Measurements from ENCODE around the gene B3GNT4.
A peak's percentile ranks its signal among the peaks of the same experiment; 100 is the strongest.
"Not testable (repeated sequence)": the region's sequence is repeated elsewhere in the genome, so short reads cannot be mapped to it uniquely, and the experiment has no call there.

Gene B3GNT4

DNA sequence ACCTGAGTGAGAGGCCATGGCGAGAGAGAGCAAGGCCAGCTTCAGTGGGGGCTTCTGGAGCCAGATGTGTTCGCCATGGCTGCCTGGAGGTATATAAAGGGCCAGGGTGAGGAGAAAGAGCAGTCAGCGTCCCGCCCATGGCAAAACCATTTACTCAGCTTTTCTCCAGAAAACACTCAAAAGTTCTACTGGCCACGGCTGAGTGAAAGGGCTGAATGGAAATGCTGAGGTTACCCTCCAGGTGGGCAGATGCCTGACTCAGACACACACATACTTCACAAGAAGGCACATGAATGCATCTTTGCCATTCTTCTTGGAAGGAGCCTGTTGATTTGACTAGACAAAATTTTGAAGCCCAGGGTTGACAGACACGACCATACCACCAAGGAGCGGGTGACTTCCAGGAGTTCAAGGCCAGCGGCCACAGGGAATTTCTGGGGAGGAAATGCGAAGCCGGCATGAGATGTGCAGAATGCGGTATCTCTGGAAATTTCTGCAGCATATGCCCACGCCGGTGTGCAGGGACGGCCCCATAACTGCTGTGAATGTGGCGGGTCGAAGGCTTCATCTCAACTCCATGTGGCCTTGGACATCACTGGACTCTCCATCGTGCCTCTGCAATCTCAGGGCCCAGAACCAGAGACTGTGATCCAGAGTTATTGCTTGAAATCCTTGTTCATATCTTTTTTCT, 29.2 kb upstream of the B3GNT4 start, which contains the start of gene IL31:
TSS of gene IL31 (minus strand) at position 67 of the 691 bp plus-strand sequence. CDS start at position 18, 49 bp downstream.
- ATAC-seq, result no peak
- TF ChIP-seq SNAI2 (CRISPR knock-in tag; IDR thresholded peaks at IDR 0.05) (no peak), ZFP3 (CRISPR knock-in tag; IDR thresholded peaks at IDR 0.05) (no peak), ESRRG (CRISPR knock-in tag; IDR thresholded peaks at IDR 0.05) (no peak), ARNTL (CRISPR knock-in tag; IDR thresholded peaks at IDR 0.05; ENCODE audit: borderline replicate concordance, low read depth) (no peak), ZNF8 (CRISPR knock-in tag; IDR thresholded peaks at IDR 0.05) (no peak), OSR1 (CRISPR knock-in tag; IDR thresholded peaks at IDR 0.05) (no peak), ZNF565 (CRISPR knock-in tag; conservative IDR thresholded peaks at IDR 0.05; ENCODE audit: low read depth) (no peak), ISL1 (CRISPR knock-in tag; IDR thresholded peaks at IDR 0.05) (no peak), TOX (CRISPR knock-in tag; IDR thresholded peaks at IDR 0.05; ENCODE audit: borderline replicate concordance) (no peak), ZNF70 (CRISPR knock-in tag; IDR thresholded peaks at IDR 0.05) (no peak), GLIS3 (CRISPR knock-in tag; IDR thresholded peaks at IDR 0.05) (no peak), ZC3H10 (CRISPR knock-in tag; IDR thresholded peaks at IDR 0.05) (no peak), RARB (CRISPR knock-in tag; IDR thresholded peaks at IDR 0.05) (no peak)
- TF ChIP-seq, protein P1, sequence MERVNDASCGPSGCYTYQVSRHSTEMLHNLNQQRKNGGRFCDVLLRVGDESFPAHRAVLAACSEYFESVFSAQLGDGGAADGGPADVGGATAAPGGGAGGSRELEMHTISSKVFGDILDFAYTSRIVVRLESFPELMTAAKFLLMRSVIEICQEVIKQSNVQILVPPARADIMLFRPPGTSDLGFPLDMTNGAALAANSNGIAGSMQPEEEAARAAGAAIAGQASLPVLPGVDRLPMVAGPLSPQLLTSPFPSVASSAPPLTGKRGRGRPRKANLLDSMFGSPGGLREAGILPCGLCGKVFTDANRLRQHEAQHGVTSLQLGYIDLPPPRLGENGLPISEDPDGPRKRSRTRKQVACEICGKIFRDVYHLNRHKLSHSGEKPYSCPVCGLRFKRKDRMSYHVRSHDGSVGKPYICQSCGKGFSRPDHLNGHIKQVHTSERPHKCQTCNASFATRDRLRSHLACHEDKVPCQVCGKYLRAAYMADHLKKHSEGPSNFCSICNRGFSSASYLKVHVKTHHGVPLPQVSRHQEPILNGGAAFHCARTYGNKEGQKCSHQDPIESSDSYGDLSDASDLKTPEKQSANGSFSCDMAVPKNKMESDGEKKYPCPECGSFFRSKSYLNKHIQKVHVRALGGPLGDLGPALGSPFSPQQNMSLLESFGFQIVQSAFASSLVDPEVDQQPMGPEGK (CRISPR knock-in tag; IDR thresholded peaks at IDR 0.05; ENCODE audit: borderline replicate concordance), result no peak
- TF ChIP-seq, protein P2, sequence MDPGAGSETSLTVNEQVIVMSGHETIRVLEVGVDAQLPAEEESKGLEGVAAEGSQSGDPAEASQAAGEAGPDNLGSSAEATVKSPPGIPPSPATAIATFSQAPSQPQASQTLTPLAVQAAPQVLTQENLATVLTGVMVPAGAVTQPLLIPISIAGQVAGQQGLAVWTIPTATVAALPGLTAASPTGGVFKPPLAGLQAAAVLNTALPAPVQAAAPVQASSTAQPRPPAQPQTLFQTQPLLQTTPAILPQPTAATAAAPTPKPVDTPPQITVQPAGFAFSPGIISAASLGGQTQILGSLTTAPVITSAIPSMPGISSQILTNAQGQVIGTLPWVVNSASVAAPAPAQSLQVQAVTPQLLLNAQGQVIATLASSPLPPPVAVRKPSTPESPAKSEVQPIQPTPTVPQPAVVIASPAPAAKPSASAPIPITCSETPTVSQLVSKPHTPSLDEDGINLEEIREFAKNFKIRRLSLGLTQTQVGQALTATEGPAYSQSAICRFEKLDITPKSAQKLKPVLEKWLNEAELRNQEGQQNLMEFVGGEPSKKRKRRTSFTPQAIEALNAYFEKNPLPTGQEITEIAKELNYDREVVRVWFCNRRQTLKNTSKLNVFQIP (CRISPR knock-in tag; IDR thresholded peaks at IDR 0.05; ENCODE audit: borderline replicate concordance, low read depth), result no peak
- TF ChIP-seq, protein P3, sequence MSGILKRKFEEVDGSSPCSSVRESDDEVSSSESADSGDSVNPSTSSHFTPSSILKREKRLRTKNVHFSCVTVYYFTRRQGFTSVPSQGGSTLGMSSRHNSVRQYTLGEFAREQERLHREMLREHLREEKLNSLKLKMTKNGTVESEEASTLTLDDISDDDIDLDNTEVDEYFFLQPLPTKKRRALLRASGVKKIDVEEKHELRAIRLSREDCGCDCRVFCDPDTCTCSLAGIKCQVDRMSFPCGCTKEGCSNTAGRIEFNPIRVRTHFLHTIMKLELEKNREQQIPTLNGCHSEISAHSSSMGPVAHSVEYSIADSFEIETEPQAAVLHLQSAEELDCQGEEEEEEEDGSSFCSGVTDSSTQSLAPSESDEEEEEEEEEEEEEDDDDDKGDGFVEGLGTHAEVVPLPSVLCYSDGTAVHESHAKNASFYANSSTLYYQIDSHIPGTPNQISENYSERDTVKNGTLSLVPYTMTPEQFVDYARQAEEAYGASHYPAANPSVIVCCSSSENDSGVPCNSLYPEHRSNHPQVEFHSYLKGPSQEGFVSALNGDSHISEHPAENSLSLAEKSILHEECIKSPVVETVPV (CRISPR knock-in tag; IDR thresholded peaks at IDR 0.05), result no peak

DNA sequence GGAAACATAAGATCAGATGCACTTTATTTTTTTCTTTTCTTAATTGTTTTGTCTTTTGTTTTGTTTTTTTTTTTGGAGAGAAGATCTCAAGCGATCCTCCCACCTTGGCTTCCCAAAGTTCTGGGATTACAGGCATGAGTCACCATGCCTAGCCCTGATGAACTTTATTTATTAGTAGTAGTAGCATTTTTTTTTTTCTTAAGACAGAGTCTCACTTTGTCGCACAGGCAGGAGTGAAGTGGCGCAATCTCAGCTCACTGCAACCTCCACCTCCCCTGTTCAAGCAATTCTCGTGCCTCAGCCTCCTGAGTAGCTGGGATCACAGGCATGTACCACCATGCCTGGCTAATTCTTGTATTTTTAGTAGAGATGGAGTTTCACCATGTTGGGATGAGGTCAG, 27.0 kb upstream of the B3GNT4 start:
- ATAC-seq, result not testable (repeated sequence)

DNA sequence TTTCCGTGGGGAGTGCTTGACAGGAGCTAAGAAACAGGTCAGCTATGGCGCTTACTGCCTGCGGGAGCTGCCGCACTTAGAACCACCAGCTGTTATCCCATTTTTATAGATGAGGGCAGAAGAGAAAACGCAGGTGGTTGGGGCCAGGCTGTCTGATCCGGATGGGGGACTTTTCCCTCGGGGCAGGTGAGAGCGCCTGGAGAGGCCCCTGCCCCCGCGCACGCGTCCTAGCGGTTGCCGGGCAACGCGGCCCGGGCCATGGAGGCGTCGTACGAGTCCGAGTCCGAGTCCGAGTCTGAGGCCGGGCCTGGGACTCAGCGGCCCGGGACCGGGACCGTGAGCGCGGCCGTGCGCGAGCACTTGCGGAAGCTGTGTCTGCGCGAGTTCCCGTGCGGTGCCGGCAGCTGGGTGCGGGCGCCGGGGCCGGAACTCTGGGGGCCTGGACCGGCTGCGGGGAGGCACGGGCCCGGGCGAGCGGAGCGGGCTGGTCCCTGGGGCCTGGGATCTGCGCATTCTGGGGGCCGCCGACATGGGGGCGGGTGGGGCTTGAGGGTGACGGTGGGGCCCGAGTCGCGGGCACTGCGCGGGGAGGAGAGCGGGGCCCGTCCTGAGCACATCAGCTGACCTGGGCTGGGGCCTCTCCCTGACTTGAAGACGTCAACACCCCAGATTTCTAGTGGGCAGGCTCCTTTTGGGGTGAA, 20.5 kb upstream of the B3GNT4 start, which contains the start of gene LRRC43:
TSS of gene LRRC43 (plus strand) at position 237 of the 701 bp plus-strand sequence. CDS start at position 259, 22 bp downstream.
- TF ChIP-seq GLIS3 (CRISPR knock-in tag; IDR thresholded peaks at IDR 0.05), result no peak
- TF ChIP-seq ZFP3 (CRISPR knock-in tag; IDR thresholded peaks at IDR 0.05), result peak; percentile 96
- peak; percentile 72 for ATAC-seq

DNA sequence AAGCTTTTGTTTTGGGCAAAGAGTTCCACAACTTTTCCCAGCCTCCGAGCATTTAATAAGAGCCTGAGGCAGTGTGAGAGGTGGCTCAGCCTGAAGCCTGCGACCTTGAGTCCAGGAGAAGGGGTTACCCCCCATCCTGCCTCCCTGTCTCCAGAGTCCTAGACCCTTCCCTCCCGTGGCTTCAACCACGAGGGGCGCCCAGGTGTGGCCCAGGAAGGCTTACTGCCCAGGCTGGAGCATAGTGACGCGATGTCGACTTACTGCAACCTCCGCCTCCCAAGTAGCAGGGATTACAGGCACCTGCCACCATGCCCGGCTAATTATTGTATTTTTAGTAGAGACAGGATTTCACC, 19.9 kb upstream of the B3GNT4 start:
- no peak for ATAC-seq
- TF ChIP-seq RARB (CRISPR knock-in tag; IDR thresholded peaks at IDR 0.05), result no peak

DNA sequence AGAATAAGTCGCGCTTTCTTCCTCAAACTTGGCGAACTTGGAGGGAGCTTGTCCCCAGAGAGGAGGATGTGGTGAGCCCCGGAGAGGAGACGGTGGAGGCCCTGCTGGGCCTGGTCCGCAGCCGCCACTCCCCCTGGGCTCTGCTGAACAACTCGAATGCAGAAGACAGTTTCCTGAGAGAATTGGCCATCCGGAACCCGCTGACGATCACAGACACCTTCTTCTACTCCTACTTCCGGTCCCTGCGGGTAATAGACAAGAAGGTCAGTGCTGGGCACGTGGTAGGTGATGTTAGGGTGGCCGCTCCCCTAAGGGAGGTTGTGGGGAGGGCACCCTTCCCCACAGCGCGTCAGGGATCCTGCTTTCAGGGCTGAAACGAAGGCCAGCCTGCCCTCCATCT, 19.0 kb upstream of the B3GNT4 start:
- no peak for ATAC-seq
- TF ChIP-seq, protein P2 (CRISPR knock-in tag; IDR thresholded peaks at IDR 0.05; ENCODE audit: borderline replicate concordance, low read depth), result no peak
- TF ChIP-seq ZFP3 (CRISPR knock-in tag; IDR thresholded peaks at IDR 0.05), result no peak
- TF ChIP-seq GLIS3 (CRISPR knock-in tag; IDR thresholded peaks at IDR 0.05), result no peak
- TF ChIP-seq, protein P1 (CRISPR knock-in tag; IDR thresholded peaks at IDR 0.05; ENCODE audit: borderline replicate concordance), result no peak
- TF ChIP-seq, protein P4, sequence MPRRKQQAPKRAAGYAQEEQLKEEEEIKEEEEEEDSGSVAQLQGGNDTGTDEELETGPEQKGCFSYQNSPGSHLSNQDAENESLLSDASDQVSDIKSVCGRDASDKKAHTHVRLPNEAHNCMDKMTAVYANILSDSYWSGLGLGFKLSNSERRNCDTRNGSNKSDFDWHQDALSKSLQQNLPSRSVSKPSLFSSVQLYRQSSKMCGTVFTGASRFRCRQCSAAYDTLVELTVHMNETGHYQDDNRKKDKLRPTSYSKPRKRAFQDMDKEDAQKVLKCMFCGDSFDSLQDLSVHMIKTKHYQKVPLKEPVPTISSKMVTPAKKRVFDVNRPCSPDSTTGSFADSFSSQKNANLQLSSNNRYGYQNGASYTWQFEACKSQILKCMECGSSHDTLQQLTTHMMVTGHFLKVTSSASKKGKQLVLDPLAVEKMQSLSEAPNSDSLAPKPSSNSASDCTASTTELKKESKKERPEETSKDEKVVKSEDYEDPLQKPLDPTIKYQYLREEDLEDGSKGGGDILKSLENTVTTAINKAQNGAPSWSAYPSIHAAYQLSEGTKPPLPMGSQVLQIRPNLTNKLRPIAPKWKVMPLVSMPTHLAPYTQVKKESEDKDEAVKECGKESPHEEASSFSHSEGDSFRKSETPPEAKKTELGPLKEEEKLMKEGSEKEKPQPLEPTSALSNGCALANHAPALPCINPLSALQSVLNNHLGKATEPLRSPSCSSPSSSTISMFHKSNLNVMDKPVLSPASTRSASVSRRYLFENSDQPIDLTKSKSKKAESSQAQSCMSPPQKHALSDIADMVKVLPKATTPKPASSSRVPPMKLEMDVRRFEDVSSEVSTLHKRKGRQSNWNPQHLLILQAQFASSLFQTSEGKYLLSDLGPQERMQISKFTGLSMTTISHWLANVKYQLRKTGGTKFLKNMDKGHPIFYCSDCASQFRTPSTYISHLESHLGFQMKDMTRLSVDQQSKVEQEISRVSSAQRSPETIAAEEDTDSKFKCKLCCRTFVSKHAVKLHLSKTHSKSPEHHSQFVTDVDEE (CRISPR knock-in tag; IDR thresholded peaks at IDR 0.05), result no peak
- TF ChIP-seq, protein P5, sequence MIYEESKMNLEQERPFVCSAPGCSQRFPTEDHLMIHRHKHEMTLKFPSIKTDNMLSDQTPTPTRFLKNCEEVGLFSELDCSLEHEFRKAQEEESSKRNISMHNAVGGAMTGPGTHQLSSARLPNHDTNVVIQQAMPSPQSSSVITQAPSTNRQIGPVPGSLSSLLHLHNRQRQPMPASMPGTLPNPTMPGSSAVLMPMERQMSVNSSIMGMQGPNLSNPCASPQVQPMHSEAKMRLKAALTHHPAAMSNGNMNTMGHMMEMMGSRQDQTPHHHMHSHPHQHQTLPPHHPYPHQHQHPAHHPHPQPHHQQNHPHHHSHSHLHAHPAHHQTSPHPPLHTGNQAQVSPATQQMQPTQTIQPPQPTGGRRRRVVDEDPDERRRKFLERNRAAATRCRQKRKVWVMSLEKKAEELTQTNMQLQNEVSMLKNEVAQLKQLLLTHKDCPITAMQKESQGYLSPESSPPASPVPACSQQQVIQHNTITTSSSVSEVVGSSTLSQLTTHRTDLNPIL (CRISPR knock-in tag; IDR thresholded peaks at IDR 0.05; ENCODE audit: low read depth), result no peak
- no peak for TF ChIP-seq TCF4 (CRISPR knock-in tag; IDR thresholded peaks at IDR 0.05; ENCODE audit: borderline replicate concordance)
- TF ChIP-seq PPARA (CRISPR knock-in tag; IDR thresholded peaks at IDR 0.05; ENCODE audit: borderline replicate concordance), result no peak
